PC-3 (cell line): Measurements from ENCODE around the gene HMG20A. TPM values are rescaled to one million over a fixed set of nuclear protein-coding genes. Genes with fewer than 3 reads are reported as not detected.

Experiments used
- ATAC-seq: fragments of 200-7000 bp; cut with Tn5 transposase; 2 replicates; pipeline ENCODE4 v1.9.1; 2020; ENCODE audit warnings: mild to moderate bottlenecking, moderate library complexity
- BruUV-seq: library from RNA; stranded (reverse); fragments of 400-500 nt; replicated peaks from 2 replicates; lab custom pipeline; 2021; lab: Mats Ljungman, UMichigan
- CTCF ChIA-PET: fragments of 300-600 bp; sonication (Branson Sonifier 250); formaldehyde crosslinking; loops from one replicate; lab custom pipeline; 2022; ENCODE audit warnings: antibody characterized with exemption; lab: Charles Lee
- POLR2A ChIA-PET: fragments of 300-600 bp; sonication (Branson Sonifier 250); formaldehyde crosslinking; loops from one replicate; lab custom pipeline; 2022; ENCODE audit warnings: antibody characterized with exemption; ENCODE audit not compliant: unreplicated experiment; lab: Charles Lee
- DNase-seq: peaks from one replicate; pipeline ENCODE4 v3.0.0-alpha.2; 2015
- H2AFZ ChIP-seq: fragments of 300-600 bp; sonication (generic); 2 replicates; pipeline ENCODE4 v1.6.0; 2016; ENCODE audit warnings: antibody characterized with exemption, low read length
- H3F3A ChIP-seq: fragments of 300-600 bp; sonication (generic); one replicate; pipeline ENCODE4 v1.6.0; 2017; ENCODE audit warnings: antibody characterized with exemption, low read length, control low read depth, mild to moderate bottlenecking; ENCODE audit not compliant: unreplicated experiment
- H3K27ac ChIP-seq: fragments of 300-600 bp; sonication (generic); 2 replicates; pipeline ENCODE4 v1.5.1; 2016; ENCODE audit warnings: mild to moderate bottlenecking, low read length
- H3K27me3 ChIP-seq: fragments of 300-600 bp; sonication (generic); 2 replicates; pipeline ENCODE4 v1.6.1; 2016; ENCODE audit warnings: low read length, mixed read lengths
- H3K36me3 ChIP-seq: fragments of 300-600 bp; sonication (generic); 2 replicates; pipeline ENCODE4 v1.6.1; 2016; ENCODE audit warnings: low read depth, mixed run types, low read length, mixed read lengths
- H3K4me1 ChIP-seq: fragments of 300-600 bp; sonication (generic); 2 replicates; pipeline ENCODE4 v1.5.1; 2016; ENCODE audit warnings: low read length; ENCODE audit not compliant: insufficient read depth
- H3K4me2 ChIP-seq: fragments of 300-600 bp; sonication (generic); 2 replicates; pipeline ENCODE4 v1.6.0; 2016; ENCODE audit warnings: low read length
- H3K4me3 ChIP-seq: fragments of 300-600 bp; sonication (generic); 2 replicates; pipeline ENCODE4 v1.5.1; 2016; ENCODE audit warnings: mild to moderate bottlenecking, low read length, mixed read lengths
- H3K79me2 ChIP-seq: fragments of 300-600 bp; sonication (generic); 2 replicates; pipeline ENCODE4 v1.6.1; 2017; ENCODE audit warnings: low read length, mixed read lengths
- H3K9ac ChIP-seq: fragments of 300-600 bp; sonication (generic); 2 replicates; pipeline ENCODE4 v1.6.0; 2016; ENCODE audit warnings: mild to moderate bottlenecking, low read length
- H3K9me2 ChIP-seq: fragments of 300-600 bp; sonication (generic); replicated peaks from 2 replicates; pipeline ENCODE4 v1.6.1; 2016; ENCODE audit warnings: mixed run types, low read length, mixed read lengths
- H3K9me3 ChIP-seq: fragments of 300-600 bp; sonication (generic); 2 replicates; pipeline ENCODE4 v1.6.1; 2016; ENCODE audit warnings: low read length, mixed read lengths
- H4K20me1 ChIP-seq: fragments of 300-600 bp; sonication (generic); 2 replicates; pipeline ENCODE4 v1.6.1; 2016; ENCODE audit warnings: low read length, mixed read lengths
- CTCF ChIP-seq: fragments of 300-600 bp; sonication (generic); conservative IDR thresholded peaks from 2 replicates; pipeline ENCODE4 v1.5.1; 2017; ENCODE audit warnings: antibody characterized with exemption, low read depth, mild to moderate bottlenecking, low read length
- EZH2 ChIP-seq: fragments of 300-600 bp; sonication (generic); IDR thresholded peaks from one replicate; pipeline ENCODE4 v1.6.1; 2017; ENCODE audit warnings: antibody characterized with exemption, mild to moderate bottlenecking, low read length; ENCODE audit not compliant: unreplicated experiment
- EZH2phosphoT487 ChIP-seq: fragments of 300-600 bp; sonication (generic); IDR thresholded peaks from 2 replicates; pipeline ENCODE4 v1.6.1; 2018; ENCODE audit warnings: mild to moderate bottlenecking, antibody characterized with exemption, low read length, borderline replicate concordance
- intact Hi-C: fragments of 100-400 bp; cut with micrococcal nuclease; formaldehyde crosslinking; loops from 2 replicates; pipeline ENCODE4 v1.9.0; 2023
- total RNA-seq: library from RNA; depleted of rRNA; stranded (reverse); fragments of >200 nt; gene quantifications from 2 replicates; pipeline ENCODE4 v1.2.3, GENCODE V29; 2014

Gene HMG20A
- total RNA-seq, 1 experiment from 2014 or later = 17.6 TPM

GRCh38 chr15:77466521-77466920 is 45.8 kb downstream of the HMG20A start:
- H3K27ac ChIP-seq = no peak overlapping the region
- H2AFZ ChIP-seq = no peak overlapping the region
- no peak for ATAC-seq
- H3K27me3 ChIP-seq = no peaks in the 10 kb centered on the region
- H3K4me1 ChIP-seq = no peaks in the 10 kb centered on the region
- H3K9me3 ChIP-seq = no peaks in the 10 kb centered on the region
- no peaks in the 10 kb centered on the region for H3F3A ChIP-seq
- ChIA-PET CTCF (no interaction called here), POLR2A (no interaction called here)
- no peaks in the 10 kb centered on the region for H3K79me2 ChIP-seq
- no peaks in the 10 kb centered on the region for H3K9me2 ChIP-seq
- no peak for DNase-seq
- TF ChIP-seq EZH2phosphoT487 (no peak), CTCF (no peak), EZH2 (no peak)
- intact Hi-C loops = no loop called here
- H3K4me2 ChIP-seq = no peak overlapping the region
- no peak overlapping the region for H3K4me3 ChIP-seq
- H3K36me3 ChIP-seq = peaks cover 20% of the 10 kb centered on the region; the same call in 1 of the 2 replicates
- no TSS peak for BruUV-seq
- H4K20me1 ChIP-seq = 0 out of 2 replicates have a peak, but pooled peaks cover 8% of the 10 kb centered on the region
- no peak overlapping the region for H3K9ac ChIP-seq

GRCh38 chr15:77468896-77469295 is 48.2 kb downstream of the HMG20A start:
- H4K20me1 ChIP-seq = 0 out of 2 replicates have a peak, but pooled peaks cover 2% of the 10 kb centered on the region
- peaks cover 18% of the 10 kb centered on the region; the same call in 1 of the 2 replicates for H3K36me3 ChIP-seq
- no peaks in the 10 kb centered on the region for H3K79me2 ChIP-seq
- no peaks in the 10 kb centered on the region for H3K9me2 ChIP-seq
- ATAC-seq = no peak
- POLR2A ChIA-PET = no interaction called here
- H3F3A ChIP-seq = no peaks in the 10 kb centered on the region
- no peak overlapping the region for H3K4me3 ChIP-seq
- no TSS peak for BruUV-seq
- H3K4me1 ChIP-seq = no peaks in the 10 kb centered on the region
- H2AFZ ChIP-seq = no peak overlapping the region
- CTCF ChIA-PET = no interaction called here
- H3K4me2 ChIP-seq = no peak overlapping the region
- TF ChIP-seq CTCF (no peak), EZH2 (no peak), EZH2phosphoT487 (no peak)
- H3K9ac ChIP-seq = no peak overlapping the region
- DNase-seq = no peak
- intact Hi-C loops = no loop called here
- no peaks in the 10 kb centered on the region for H3K27me3 ChIP-seq
- H3K9me3 ChIP-seq = no peaks in the 10 kb centered on the region
- H3K27ac ChIP-seq = no peak overlapping the region

- Histone ChIP-seq H3K79me2 (no peaks in the 10 kb centered on the region), H3K27me3 (no peaks in the 10 kb centered on the region), H3K27ac (no peak overlapping the region), H4K20me1 (no peaks in the 10 kb centered on the region), H3K4me3 (no peak overlapping the region), H3K9me2 (no peaks in the 10 kb centered on the region), H3K9me3 (no peaks in the 10 kb centered on the region), H3F3A (no peaks in the 10 kb centered on the region), H3K4me2 (no peak overlapping the region), H3K36me3 (peaks cover 14% of the 10 kb centered on the region; the same call in 1 of the 2 replicates), H2AFZ (no peak overlapping the region), H3K4me1 (no peaks in the 10 kb centered on the region), H3K9ac (no peak overlapping the region)
- CTCF ChIA-PET = no interaction called here
- BruUV-seq = no TSS peak
- ATAC-seq (no peak), DNase-seq (no peak)
- TF ChIP-seq EZH2phosphoT487 = no peak
- TF ChIP-seq EZH2 = no peak
- no peak for TF ChIP-seq CTCF
- intact Hi-C loops = no loop called here
- POLR2A ChIA-PET = no interaction called here
These were observed 49.5 kb downstream of the HMG20A start for GRCh38 chr15:77470235-77470634.
